ENCODE data around the gene ITFG2.

Gene ITFG2

DNA sequence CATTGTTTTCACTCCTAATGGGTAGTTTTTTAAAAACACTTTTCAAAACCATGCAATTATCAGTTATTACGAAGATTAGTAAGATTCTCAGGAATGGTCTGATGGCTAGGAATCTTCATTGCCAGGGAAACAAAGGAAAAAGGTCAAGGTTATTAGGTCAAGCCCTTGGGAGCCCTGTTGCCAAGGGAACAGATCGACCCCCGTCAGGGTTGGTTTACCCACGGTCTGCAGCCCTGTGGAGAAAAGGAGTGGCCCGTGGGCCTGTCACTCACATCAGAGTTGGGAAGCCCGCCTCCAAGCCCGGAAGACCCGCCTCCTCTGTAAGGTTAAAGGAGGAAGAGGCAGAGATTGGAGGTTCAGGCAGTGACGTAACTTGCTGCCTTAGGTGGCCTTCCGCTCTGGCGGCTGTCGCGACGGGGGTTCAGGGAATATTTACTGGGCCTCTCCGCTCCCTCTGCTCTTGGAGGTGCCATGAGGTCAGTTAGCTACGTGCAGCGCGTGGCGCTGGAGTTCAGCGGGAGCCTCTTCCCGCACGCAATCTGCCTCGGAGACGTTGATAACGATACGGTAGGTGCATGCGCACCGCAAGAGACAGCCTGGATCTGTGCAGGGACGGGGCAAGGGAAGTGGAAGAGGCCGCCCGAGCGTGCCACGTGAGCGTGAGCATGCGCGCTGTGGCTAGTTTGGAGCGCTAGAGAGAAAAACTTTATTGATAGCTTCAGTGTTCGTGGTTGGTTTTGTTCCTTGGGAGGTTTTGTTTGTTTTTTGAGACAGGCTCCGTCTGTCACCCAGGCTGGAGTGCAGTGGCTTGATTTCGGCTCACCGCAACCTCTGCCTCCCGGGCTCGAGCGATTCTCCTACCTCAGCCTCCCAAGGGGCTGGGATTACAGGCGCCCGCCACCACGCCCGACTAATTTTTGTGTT is at the start of gene ITFG2:
TSS of gene ITFG2 (plus strand) at position 379 of the 924 bp plus-strand sequence. CDS start at position 472, 93 bp downstream.
- Histone ChIP-seq H3K9me2 (replicated peaks; ENCODE audit: control insufficient read depth, low read length) (no peaks in the 10 kb centered on the region), H3K9me3 (ENCODE audit: control insufficient read depth, insufficient read depth, low read length) (no peaks in the 10 kb centered on the region), H3K4me3 (ENCODE audit: low read length) (peak within 1 kb of the TSS; percentile 86), H3K27ac (ENCODE audit: low read depth, low read length) (peak within 1 kb of the TSS; percentile 73), H3K4me1 (ENCODE audit: control insufficient read depth, low read length) (peaks cover 19% of the 10 kb centered on the region), H4K20me1 (ENCODE audit: control insufficient read depth, insufficient read depth, low read depth, low read length) (peaks cover 4% of the 10 kb centered on the region; the same call in 1 of the 2 replicates), H3K79me2 (ENCODE audit: control insufficient read depth, low read length) (peaks cover 46% of the 10 kb centered on the region), H3K27me3 (ENCODE audit: control insufficient read depth, low read length) (no peaks in the 10 kb centered on the region), H3K4me2 (ENCODE audit: low read length) (peak within 1 kb of the TSS; percentile 74), H3F3A (ENCODE audit: control insufficient read depth, insufficient read depth) (peaks cover 8% of the 10 kb centered on the region), H3K36me3 (ENCODE audit: control insufficient read depth, low read length) (peaks cover 28% of the 10 kb centered on the region)
- TF ChIP-seq EZH2phosphoT487 (IDR thresholded peaks at IDR 0.05; ENCODE audit: borderline replicate concordance, low read length): no peak
- TF ChIP-seq, protein P1, sequence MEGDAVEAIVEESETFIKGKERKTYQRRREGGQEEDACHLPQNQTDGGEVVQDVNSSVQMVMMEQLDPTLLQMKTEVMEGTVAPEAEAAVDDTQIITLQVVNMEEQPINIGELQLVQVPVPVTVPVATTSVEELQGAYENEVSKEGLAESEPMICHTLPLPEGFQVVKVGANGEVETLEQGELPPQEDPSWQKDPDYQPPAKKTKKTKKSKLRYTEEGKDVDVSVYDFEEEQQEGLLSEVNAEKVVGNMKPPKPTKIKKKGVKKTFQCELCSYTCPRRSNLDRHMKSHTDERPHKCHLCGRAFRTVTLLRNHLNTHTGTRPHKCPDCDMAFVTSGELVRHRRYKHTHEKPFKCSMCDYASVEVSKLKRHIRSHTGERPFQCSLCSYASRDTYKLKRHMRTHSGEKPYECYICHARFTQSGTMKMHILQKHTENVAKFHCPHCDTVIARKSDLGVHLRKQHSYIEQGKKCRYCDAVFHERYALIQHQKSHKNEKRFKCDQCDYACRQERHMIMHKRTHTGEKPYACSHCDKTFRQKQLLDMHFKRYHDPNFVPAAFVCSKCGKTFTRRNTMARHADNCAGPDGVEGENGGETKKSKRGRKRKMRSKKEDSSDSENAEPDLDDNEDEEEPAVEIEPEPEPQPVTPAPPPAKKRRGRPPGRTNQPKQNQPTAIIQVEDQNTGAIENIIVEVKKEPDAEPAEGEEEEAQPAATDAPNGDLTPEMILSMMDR (IDR thresholded peaks at IDR 0.05; ENCODE audit: low read depth, low read length, poor library complexity, severe bottlenecking): no peak

DNA sequence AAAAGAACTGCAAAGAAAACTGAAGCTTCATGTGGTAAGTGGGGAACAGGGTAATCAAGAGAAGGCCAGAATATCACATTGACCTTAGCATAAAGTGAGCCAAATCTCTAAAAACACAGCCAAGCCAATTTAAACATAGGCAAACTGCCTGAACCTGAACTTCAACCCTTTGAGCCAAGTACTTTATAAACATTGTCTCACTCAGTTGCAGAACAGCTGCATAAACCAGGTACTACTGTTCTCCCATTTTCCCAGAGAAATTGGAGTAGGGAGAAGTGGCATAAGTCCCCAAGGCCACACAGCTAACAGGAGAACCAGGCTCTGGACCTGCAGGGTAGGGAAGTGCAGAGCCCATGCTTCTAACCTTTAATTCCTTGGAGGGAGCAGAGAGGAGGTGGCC is 48.1 kb upstream of the ITFG2 start:
- peaks cover 4% of the 10 kb centered on the region; the same call in 1 of the 2 replicates for H3K27me3 ChIP-seq (ENCODE audit: control insufficient read depth, low read length)
- peaks cover 9% of the 10 kb centered on the region; the same call in 1 of the 2 replicates for H3K9me3 ChIP-seq (ENCODE audit: control insufficient read depth, insufficient read depth, low read length)
- H3K9me2 ChIP-seq (replicated peaks; ENCODE audit: control insufficient read depth, low read length): no peaks in the 10 kb centered on the region
- no peaks in the 10 kb centered on the region for H4K20me1 ChIP-seq (ENCODE audit: control insufficient read depth, insufficient read depth, low read depth, low read length)
- no peaks in the 10 kb centered on the region for H3K36me3 ChIP-seq (ENCODE audit: control insufficient read depth, low read length)
- H3K27ac ChIP-seq (ENCODE audit: low read depth, low read length): no peak overlapping the region
- H3K4me2 ChIP-seq (ENCODE audit: low read length): no peak overlapping the region
- no peak overlapping the region for H3K4me3 ChIP-seq (ENCODE audit: low read length)
- peaks cover 7% of the 10 kb centered on the region for H3F3A ChIP-seq (ENCODE audit: control insufficient read depth, insufficient read depth)
- TF ChIP-seq, protein P1 (IDR thresholded peaks at IDR 0.05; ENCODE audit: low read depth, low read length, poor library complexity, severe bottlenecking): no peak
- H3K79me2 ChIP-seq (ENCODE audit: control insufficient read depth, low read length): no peaks in the 10 kb centered on the region
- peaks cover 6% of the 10 kb centered on the region for H3K4me1 ChIP-seq (ENCODE audit: control insufficient read depth, low read length)

DNA sequence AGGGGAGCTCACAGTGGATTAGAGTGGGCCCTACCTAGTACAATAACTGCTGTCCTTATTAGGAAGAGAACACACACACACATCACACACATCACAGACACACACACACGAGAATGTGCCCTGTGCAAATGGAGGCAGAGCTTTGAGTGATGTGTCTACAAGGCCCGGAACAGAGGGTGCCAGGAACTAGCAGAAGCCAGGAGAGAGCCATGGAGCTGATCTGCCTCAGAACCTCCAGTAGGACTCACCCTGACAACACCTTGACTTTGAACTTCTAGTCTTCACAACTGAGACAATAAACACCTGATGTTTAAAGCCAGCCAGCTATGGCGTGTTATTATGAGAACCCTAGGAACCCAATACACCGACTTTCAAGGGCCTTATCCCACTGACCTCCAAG is 47.4 kb upstream of the ITFG2 start:
- Histone ChIP-seq H3K4me1 (ENCODE audit: control insufficient read depth, low read length) (peaks cover 6% of the 10 kb centered on the region), H3K27me3 (ENCODE audit: control insufficient read depth, low read length) (peaks cover 4% of the 10 kb centered on the region; the same call in 1 of the 2 replicates), H3K79me2 (ENCODE audit: control insufficient read depth, low read length) (no peaks in the 10 kb centered on the region), H3K36me3 (ENCODE audit: control insufficient read depth, low read length) (no peaks in the 10 kb centered on the region), H3K9me2 (replicated peaks; ENCODE audit: control insufficient read depth, low read length) (no peaks in the 10 kb centered on the region), H3K4me2 (ENCODE audit: low read length) (no peak overlapping the region), H3K27ac (ENCODE audit: low read depth, low read length) (no peak overlapping the region), H4K20me1 (ENCODE audit: control insufficient read depth, insufficient read depth, low read depth, low read length) (no peaks in the 10 kb centered on the region), H3K4me3 (ENCODE audit: low read length) (no peak overlapping the region), H3F3A (ENCODE audit: control insufficient read depth, insufficient read depth) (peaks cover 7% of the 10 kb centered on the region), H3K9me3 (ENCODE audit: control insufficient read depth, insufficient read depth, low read length) (peaks cover 9% of the 10 kb centered on the region; the same call in 1 of the 2 replicates)
- TF ChIP-seq, protein P1 (IDR thresholded peaks at IDR 0.05; ENCODE audit: low read depth, low read length, poor library complexity, severe bottlenecking): no peak
- no peak for TF ChIP-seq EZH2phosphoT487 (IDR thresholded peaks at IDR 0.05; ENCODE audit: borderline replicate concordance, low read length)

Measured in DOHH2 (cell line).